ENCODE data around the gene MED16. TPM values are rescaled to one million over a fixed set of nuclear protein-coding genes. Genes with fewer than 3 reads are reported as not detected.

MED16 gene
- total RNA-seq, 1 experiment from 2014 or later = 83.1 TPM

DNA sequence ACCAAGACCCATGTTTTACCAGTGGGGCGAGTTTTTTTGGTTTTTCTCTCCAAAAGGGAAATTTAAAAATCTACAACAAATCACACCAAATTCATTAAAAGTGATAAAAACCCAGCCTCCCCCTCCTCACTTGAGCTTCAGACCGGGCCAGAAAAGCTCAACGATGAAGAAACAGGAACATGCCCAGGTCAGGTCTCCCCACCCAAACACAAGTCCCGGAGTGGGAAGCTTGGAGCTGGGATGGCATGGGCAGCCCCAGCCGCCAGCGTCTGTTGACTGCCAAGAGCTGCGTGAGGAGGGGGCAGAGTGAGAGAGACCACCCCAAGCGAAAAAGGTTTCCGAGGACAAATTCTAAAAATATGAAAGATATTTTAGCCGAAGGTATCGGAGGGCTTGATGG lies 4.0 kb upstream of the MED16 start:
- Histone ChIP-seq H3K23ac (ENCODE audit: insufficient read length, low read depth, low read length) (no peak overlapping the region), H4K8ac (replicated peaks; ENCODE audit: insufficient read length, low read depth, low read length) (no peak overlapping the region), H3K79me1 (ENCODE audit: insufficient read depth, low read depth, low read length, poor library complexity, severe bottlenecking) (no peaks in the 10 kb centered on the region), H3K27me3 (ENCODE audit: insufficient read depth, low read length) (no peaks in the 10 kb centered on the region), H2AFZ (ENCODE audit: low read length) (no peak overlapping the region), H3K14ac (ENCODE audit: insufficient read depth, low read length) (no peak overlapping the region), H2BK20ac (ENCODE audit: low read depth, low read length, poor library complexity, severe bottlenecking) (no peak overlapping the region), H3K9ac (ENCODE audit: extremely low read depth, insufficient read length, low read length) (no peak overlapping the region), H3K4me1 (ENCODE audit: insufficient read depth, low read length) (no peaks in the 10 kb centered on the region; the same call in 1 of the 2 replicates), H4K20me1 (ENCODE audit: control insufficient read depth, insufficient read depth, insufficient read length) (no peaks in the 10 kb centered on the region), H3K23me2 (ENCODE audit: insufficient read length, low read depth, low read length, poor library complexity, severe bottlenecking) (peaks cover 4% of the 10 kb centered on the region), H3K79me2 (ENCODE audit: insufficient read depth, low read length) (no peaks in the 10 kb centered on the region; the same call in 1 of the 2 replicates), H2BK12ac (ENCODE audit: insufficient read length, low read depth, low read length) (no peak overlapping the region), H3K18ac (ENCODE audit: insufficient read length, low read depth, low read length) (no peak overlapping the region), H2AK5ac (ENCODE audit: insufficient read length, low read length) (no peak overlapping the region), H2BK15ac (ENCODE audit: low read depth, low read length) (no peak overlapping the region), H3K56ac (ENCODE audit: insufficient read length, low read depth, low read length) (no peak overlapping the region), H3K4me2 (ENCODE audit: insufficient read depth, insufficient read length, low read length) (no peak overlapping the region), H2BK120ac (ENCODE audit: low read depth, low read length, poor library complexity, severe bottlenecking) (no peak overlapping the region), H3K27ac (ENCODE audit: insufficient read length, low read depth, low read length) (no peak overlapping the region), H3T11ph (ENCODE audit: low read length) (no peak overlapping the region), H4K91ac (ENCODE audit: insufficient read length, low read depth, low read length) (no peak overlapping the region), H3K4ac (ENCODE audit: low read depth, low read length) (no peak overlapping the region), H2BK5ac (ENCODE audit: insufficient read length, low read length) (no peak overlapping the region), H4K5ac (ENCODE audit: insufficient read length, low read depth, low read length) (no peak overlapping the region), H3K9me3 (ENCODE audit: control insufficient read depth, low read depth, low read length) (no peaks in the 10 kb centered on the region)
- DNase-seq = no peak
- no peak overlapping the region; a peak in 1 of 7 replicates for H3K27ac Mint-ChIP-seq
- TF ChIP-seq CTCF (conservative IDR thresholded peaks at IDR 0.05) = no peak
- no peak overlapping the region for H3K4me3 Mint-ChIP-seq
- H3K36me3 Mint-ChIP-seq (ENCODE audit: insufficient read depth in 1 of 3, low read depth in 3 of 3) = peaks cover 2 to 23% (median 22%) of the 10 kb centered on the region in 3 experiments; a peak in 6 of 7 replicates
- H3K4me1 Mint-ChIP-seq = peaks cover 6 to 23% of the 10 kb centered on the region in 2 experiments
- peaks cover 4% of the 10 kb centered on the region; the same call in 1 of the 2 replicates for H3K27me3 Mint-ChIP-seq (ENCODE audit: low read depth)
- no peaks in the 10 kb centered on the region; a peak in 1 of 5 replicates for H3K9me3 Mint-ChIP-seq
- no CpG with 5 or more reads among the region's 11 CpGs for WGBS (ENCODE audit: extremely low coverage, insufficient read length, low lambda C conversion rate)

Data from H9 (cell line).